HL-60/S4 treated with retinoic acid at 250 ng/mL for 4 days and 3 days (cell line): ENCODE data around the gene DLGAP3.

Experiments used
- in situ Hi-C: fragments of 300-500 bp; cut with MboI; formaldehyde crosslinking; loops from 2 replicates; pipeline ENCODE4 v1.7.0; 2022; ENCODE audit warnings: low sequenced_read_pairs

DLGAP3 gene

GRCh38 chr1:34906222-34906621, 23.2 kb downstream of the DLGAP3 start:
- in situ Hi-C loops, result no loop called here

- in situ Hi-C loops, result no loop called here
Observed at GRCh38 chr1:34905098-34905459, 24.4 kb downstream of the DLGAP3 start.

- in situ Hi-C loops, result no loop called here
Observed at GRCh38 chr1:34904236-34905097, 25.0 kb downstream of the DLGAP3 start.

DNA sequence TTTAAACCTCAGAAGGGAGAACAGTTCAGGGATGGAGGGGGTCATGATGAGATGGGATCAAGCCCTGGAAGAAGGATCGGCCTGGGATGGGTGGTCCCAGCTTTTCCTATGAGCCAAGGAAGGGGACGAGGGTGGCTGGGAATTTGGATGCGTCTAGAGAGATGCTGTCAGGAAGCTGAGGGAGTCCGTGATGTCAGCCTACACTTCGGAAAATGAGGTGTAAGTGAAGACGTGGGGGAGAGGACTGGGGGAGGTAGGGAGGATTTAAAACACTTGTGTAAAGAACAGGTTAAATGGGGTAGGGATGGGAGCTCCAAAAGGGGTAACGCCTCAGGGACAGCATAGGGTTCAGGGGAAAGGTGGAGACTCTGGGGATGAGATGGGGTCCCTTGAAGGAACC, 27.5 kb downstream of the DLGAP3 start:
- in situ Hi-C loops, result no loop called here

DNA sequence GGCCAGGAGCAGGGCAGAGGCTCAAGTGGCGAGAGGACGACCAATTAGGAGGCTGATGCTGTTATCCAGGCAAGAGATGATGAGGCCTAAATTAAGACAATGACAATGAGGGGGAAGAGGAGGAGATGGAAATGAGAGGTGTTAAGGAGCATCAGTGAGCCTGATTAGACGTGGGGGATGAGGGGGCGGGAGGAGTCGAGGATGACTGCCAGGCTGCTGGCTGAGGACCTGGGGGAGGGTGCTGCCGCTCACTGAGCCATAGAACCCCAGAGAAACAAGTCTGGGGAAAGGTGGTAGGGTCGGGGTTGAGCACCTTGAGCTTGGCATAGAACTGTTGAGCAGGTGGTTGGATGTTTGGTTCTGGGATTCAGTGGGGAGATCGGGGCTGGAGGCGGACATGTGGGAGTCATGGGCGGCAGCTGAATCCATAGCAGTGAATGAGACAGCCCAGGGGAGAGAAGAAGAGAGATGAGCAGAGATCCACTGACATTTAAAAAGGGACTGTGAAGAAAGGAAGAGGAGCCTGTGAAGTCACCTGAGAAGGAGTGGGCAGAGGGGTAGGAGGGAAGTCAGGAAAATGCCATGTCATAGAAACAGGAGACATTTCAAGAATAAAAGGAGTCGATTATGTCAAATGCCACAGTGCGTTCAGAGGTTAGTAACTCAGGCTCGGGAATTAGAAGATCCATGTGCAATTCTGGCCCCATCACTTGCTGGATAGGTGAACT, 28.5 kb downstream of the DLGAP3 start:
- in situ Hi-C loops, result no loop called here

DNA sequence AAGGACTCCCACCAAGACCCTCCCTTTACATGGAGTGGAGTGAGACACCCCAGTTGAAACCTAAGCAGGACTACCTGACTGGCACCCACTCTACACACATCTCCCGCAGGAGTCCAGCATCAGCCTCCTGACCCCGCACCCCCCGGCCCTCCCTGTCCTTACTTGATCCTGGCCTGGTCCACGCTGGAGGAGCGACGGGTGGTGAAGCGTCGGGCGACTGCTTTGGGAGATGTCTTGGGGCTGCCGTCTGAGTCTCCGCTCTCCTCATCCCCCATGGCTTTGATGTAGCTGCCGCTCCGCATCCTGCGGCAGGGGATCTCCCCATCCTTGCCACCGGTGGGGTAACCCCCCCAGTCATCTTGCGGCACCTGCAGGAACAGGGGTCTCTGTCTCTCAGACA, 29.5 kb downstream of the DLGAP3 start:
- in situ Hi-C loops, result no loop called here

DNA sequence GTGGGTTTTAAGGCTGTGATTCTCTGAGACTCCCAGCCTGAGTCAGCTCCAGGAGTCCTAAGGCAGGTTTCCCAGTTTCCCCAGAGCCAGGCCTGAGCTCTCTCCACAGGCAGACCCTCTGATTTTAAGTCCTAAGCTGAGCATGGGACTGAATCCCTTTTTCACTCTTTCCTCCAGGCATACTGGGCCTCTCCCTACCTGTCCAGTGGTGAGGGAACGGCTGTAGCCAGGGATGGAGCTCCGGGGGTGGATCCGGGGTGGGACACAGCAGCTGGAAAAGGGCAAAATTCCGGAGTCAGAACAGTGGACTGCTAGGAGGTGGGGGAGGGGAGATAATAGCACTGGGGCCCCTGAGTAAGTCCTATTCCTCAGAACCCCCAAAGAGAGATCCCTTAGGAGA, 30.0 kb downstream of the DLGAP3 start:
- in situ Hi-C loops, result no loop called here

DNA sequence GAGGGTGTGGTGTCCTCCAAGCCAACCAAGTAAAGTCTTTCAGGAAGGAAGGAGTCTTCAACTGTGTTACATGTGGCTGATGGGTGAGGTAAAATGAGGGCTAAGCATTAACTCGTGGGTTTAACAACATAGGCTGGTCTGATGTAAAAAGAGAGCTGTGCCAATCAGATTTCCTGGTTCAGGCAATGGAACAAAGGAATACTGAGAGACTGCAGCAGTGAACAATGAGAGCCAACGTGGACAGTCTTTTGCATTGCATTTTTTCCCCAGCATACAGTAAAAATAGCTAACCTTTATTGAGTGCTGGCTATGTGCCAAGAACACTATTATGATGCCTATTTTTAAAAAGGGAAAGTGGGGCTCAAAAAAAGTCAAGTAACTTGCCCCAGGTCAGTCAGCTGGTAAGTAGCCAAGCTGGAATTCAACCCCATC, 31.1 kb downstream of the DLGAP3 start:
- in situ Hi-C loops, result no loop called here

- in situ Hi-C loops, result no loop called here
Observed at GRCh38 chr1:34896612-34897011, 32.8 kb downstream of the DLGAP3 start.

DNA sequence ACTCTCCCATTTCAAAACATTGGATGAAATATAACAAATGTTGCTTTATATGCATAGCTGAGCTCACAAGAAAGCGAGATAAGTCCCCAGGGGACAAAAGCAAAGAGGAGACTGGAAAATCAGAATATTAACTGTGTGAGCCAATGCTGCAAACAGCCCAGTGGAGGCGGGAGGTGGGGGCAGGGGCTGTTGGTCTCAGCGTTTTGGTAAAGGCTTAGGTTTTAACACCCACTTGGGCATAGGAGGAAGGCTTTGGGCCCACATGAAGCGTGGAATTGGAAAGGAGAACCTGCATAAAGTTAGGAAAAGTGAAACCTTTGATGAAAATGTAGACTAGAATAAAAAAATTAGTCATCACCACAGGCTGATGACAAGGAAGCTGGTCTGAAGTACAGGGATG, 39.7 kb downstream of the DLGAP3 start:
- in situ Hi-C loops, result no loop called here

DNA sequence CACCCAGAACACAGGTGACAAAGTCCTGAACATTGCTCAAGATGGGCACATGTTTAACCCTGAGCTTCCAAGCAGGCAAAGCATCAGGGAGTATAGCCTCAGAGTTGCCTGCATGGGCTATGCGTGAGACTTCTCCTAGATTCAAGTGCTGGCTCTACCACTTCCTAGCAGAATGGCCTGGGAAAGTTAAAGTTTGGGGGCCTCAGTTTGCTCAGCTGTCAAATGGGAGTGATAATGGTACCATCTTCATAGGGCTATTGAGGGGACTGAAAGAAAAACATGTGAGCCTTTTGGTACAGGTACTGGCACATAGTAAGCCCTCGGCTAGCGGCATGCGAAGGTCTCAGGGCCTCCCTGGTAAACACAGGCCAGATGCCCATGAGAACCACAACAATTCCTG, 41.9 kb downstream of the DLGAP3 start:
- in situ Hi-C loops, result no loop called here

GRCh38 chr1:34885405-34886247, 43.8 kb downstream of the DLGAP3 start:
- in situ Hi-C loops, result no loop called here

DNA sequence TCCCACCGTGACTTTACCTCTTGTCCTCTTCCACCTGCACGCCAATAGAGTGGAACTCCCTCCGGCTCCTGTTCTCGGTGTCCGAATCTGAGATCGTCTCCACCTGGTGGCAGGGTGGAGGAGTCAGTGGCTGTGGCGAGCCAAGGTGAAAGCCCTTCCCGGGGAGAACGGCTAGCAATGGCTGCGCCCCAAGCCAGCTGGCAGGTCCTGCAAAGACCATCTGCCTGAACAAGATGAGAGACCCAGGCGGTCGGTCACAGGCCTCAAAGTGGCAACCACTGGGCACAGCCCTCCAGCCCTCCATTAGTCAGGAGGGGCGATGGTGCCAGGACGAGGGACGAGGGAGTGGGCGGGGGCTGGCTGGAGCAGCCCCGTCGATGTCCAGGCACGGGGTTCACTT, 44.5 kb downstream of the DLGAP3 start:
- in situ Hi-C loops, result no loop called here

DNA sequence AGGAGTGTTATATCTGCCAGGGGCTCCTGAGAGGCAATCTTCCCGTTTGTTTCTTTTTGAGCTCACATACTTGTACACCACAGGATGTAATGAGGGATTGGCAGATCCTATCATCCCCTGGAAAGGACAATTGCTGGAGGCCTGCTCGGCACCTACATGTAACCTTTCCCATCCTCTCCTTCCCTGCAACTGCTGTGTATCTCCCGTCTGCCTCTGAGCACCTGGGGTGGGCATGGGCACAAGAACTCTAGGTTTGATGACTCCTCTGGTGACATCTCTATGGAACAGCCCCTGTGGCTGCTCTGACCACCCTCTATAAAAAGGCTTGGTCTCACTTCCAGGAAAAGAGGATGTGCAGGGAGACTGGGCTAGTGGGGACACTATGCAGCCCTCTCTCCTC, 44.9 kb downstream of the DLGAP3 start:
- in situ Hi-C loops, result no loop called here

GRCh38 chr1:34879230-34879629, 50.2 kb downstream of the DLGAP3 start:
- in situ Hi-C loops, result no loop called here

- in situ Hi-C loops, result no loop called here
Observed at GRCh38 chr1:34876406-34876805, 53.0 kb downstream of the DLGAP3 start.

DNA sequence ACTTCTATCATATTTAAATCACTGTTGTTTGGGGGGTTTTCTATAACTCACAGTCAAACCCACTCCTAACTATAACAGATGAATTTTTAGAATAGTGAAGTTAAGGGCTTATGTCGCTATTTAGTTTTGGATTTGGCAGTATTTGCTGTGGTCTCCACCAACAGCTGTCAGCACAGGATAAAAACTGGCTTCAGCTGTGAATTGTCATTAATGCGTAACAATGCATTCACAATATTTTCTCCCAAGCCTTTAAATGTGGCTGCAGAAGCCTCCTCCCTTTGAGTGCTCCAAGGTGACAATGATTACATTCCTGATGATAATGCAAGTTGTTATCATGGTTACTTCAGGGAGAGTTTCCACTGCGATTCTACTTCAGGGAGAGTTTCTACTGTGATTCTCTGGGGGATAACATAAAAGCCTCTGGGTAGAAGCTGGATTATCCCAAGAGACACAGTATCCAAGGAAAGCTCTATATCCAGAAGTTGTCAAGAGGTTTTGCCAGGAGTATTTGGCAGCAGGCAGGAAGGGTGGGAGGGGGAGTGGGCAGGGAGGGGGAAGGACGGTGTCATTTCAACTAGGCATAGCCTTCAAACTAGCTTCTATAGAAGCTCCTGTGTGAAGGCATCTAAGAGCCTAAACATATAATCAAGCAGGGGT, 55.0 kb downstream of the DLGAP3 start:
- in situ Hi-C loops, result no loop called here

DNA sequence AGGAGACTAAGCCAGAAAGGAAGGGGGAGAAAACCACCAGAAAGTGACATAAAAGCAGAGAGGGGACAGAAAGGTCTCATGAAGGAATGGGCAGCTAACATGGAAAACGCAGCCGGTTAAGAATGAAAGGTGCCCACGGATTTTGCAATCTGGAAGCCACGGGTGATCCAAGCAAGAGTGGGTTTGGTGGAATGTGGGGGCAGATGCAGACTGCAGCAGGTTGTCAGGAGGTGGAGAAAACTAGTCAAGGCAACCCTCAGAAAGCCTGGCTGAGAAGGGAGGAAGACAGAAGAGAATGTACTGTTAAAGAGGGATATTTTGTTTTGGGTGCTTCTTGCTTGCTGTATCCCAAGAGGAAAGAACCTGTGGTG, 57.3 kb downstream of the DLGAP3 start:
- in situ Hi-C loops, result no loop called here

DNA sequence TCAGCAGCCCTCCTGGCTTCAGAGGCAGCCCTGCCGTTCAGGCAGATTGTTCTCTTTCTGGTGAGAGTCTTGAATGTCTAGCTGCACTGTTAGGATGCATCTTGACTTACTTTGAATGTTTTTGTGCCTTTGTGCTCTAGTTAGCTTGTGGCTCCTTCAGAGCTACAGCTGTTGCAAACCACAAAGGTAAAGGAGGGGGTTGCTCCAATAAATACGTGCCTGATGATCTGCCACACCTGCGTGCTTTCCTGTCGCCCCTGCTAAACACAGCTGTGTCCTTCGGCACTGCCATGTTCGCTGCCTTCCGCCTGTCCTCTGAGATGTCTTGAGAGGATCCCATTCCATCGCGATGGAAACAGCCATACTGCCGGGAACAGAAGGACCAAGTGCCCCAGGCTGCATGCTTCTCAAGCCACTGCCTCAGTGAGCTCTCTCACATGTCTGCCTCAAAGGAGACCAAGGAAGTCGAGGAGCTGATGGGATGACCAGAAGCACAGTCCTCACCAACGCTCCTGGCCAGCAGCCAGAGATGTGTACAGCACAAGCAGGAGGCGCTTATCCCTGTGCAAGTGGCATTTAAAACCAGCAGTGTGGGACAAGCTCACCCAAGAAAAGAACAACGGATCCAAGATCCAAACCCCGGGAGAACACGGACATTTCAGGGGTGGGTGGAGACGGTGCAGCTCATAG, 57.9 kb downstream of the DLGAP3 start:
- in situ Hi-C loops, result no loop called here

DNA sequence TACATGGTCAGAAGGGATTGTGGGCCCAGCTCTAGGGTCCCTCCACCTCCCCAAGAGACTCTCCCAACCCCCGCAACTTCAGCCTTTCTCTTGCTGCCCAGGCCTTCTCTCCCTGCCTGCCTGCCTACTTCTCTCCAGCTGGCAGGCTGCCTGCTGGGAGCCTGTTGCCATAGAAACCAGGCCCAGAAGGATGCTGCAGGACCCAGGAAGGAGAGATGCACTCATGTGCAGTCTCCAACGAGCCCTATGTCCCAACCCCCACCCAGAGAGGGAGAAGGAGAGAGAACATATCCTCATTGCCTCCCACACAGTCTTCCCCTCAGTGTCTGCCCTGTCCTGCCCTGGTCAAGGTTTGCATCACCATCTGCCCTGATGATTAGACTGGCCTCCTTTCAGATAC, 59.1 kb downstream of the DLGAP3 start:
- in situ Hi-C loops, result no loop called here
